ENCODE data around the gene CCT7.
"Not testable (repeated sequence)": the region's sequence is repeated elsewhere in the genome, so short reads cannot be mapped to it uniquely, and the experiment has no call there.

GRCh38 chr2:73200281-73200680, 33.8 kb upstream of the CCT7 start:
- TF ChIP-seq CTCF (IDR thresholded peaks at IDR 0.05 in 2 of 3, conservative IDR thresholded peaks at IDR 0.05 in 1 of 3; ENCODE audit: control insufficient read depth in 2 of 3, extremely low read depth in 1 of 3, insufficient read depth in 1 of 3, low read depth in 3 of 3, low read length in 3 of 3); POLR2AphosphoS5 (IDR thresholded peaks at IDR 0.05; ENCODE audit: low read length); TCF3 (IDR thresholded peaks at IDR 0.05; ENCODE audit: borderline replicate concordance, insufficient read depth, low read depth, low read length); CHD2 (IDR thresholded peaks at IDR 0.05; ENCODE audit: borderline replicate concordance, low read depth, low read length); MAX (IDR thresholded peaks at IDR 0.05; ENCODE audit: low read depth, low read length); ASH2L (IDR thresholded peaks at IDR 0.05; ENCODE audit: borderline replicate concordance, low read depth); ZNF24 (IDR thresholded peaks at IDR 0.05); RAD21 (IDR thresholded peaks at IDR 0.05; ENCODE audit: insufficient read depth, low read depth, low read length); TBL1XR1 (IDR thresholded peaks at IDR 0.05; ENCODE audit: low read depth, low read length); YY1 (IDR thresholded peaks at IDR 0.05; ENCODE audit: low read depth, low read length); HDAC6 (IDR thresholded peaks at IDR 0.05; ENCODE audit: unreplicated experiment); EP300 (IDR thresholded peaks at IDR 0.05; ENCODE audit: borderline replicate concordance in 1 of 2, control insufficient read depth in 1 of 2, low read depth in 2 of 2, low read length in 2 of 2); POU2F2 (IDR thresholded peaks at IDR 0.05; ENCODE audit: borderline replicate concordance, low read depth, low read length): not testable (repeated sequence)
